ENCODE results near the gene PITX1.

- TF ChIP-seq CTCF (IDR thresholded peaks at IDR 0.05) = no peak
- TF ChIP-seq POLR2AphosphoS5 (IDR thresholded peaks at IDR 0.05; ENCODE audit: insufficient read depth in 1 of 2, low read depth in 1 of 2) = no peak
Measured at GRCh38 chr5:135026645-135027265, 7.3 kb downstream of the PITX1 start.
